ENCODE measurements around the gene IQSEC1.

The IQSEC1 gene

DNA sequence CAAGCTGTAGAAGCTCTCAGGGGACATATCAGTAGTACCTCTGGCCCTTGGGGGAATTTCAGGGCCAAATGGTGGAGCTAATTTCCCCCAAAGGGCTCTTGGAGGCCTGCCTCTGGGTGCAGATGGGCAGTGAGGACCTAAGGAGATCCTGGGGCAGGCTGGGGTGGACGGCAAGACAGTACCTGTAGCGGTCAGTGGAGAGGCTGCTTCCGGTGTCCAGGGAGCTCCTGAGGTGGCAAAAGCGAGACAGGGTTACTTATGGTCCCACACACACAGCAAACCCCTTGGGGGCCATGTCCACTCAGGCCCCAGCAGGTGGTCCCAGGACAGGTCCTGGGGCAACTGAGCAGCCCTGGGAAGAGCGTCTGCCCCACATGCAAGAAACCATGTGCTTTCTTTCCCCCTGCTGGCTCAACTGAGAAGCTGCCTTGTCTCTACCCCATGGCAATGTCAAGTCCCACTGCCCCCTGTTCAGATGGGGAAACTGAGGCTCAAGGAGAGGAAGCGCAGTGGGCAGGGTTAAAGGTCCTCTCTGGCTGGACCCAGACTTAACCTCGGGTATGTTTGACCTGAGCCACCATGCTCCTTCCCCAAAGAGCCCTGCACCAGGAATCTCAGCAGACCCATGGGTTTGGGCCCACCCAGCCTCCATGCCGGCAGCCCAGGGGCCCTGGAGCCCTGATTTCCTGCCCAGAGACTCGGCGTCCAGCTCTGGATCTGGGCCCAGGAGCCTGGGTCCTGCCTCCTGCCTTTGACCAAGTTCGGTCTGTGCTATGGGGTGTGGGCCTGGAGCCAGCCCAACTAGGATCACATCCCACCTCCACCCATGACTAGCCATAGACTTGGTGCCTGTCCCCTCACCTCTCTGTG is 25.7 kb downstream of the IQSEC1 start:
- H3K4me3 ChIP-seq (ENCODE audit: low read length) = no peak overlapping the region
- DNase-seq (ENCODE audit: low read depth) = no peak
- TF ChIP-seq, protein P1, sequence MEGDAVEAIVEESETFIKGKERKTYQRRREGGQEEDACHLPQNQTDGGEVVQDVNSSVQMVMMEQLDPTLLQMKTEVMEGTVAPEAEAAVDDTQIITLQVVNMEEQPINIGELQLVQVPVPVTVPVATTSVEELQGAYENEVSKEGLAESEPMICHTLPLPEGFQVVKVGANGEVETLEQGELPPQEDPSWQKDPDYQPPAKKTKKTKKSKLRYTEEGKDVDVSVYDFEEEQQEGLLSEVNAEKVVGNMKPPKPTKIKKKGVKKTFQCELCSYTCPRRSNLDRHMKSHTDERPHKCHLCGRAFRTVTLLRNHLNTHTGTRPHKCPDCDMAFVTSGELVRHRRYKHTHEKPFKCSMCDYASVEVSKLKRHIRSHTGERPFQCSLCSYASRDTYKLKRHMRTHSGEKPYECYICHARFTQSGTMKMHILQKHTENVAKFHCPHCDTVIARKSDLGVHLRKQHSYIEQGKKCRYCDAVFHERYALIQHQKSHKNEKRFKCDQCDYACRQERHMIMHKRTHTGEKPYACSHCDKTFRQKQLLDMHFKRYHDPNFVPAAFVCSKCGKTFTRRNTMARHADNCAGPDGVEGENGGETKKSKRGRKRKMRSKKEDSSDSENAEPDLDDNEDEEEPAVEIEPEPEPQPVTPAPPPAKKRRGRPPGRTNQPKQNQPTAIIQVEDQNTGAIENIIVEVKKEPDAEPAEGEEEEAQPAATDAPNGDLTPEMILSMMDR (conservative IDR thresholded peaks at IDR 0.05; ENCODE audit: low read depth, low read length) = peak; percentile 43

DNA sequence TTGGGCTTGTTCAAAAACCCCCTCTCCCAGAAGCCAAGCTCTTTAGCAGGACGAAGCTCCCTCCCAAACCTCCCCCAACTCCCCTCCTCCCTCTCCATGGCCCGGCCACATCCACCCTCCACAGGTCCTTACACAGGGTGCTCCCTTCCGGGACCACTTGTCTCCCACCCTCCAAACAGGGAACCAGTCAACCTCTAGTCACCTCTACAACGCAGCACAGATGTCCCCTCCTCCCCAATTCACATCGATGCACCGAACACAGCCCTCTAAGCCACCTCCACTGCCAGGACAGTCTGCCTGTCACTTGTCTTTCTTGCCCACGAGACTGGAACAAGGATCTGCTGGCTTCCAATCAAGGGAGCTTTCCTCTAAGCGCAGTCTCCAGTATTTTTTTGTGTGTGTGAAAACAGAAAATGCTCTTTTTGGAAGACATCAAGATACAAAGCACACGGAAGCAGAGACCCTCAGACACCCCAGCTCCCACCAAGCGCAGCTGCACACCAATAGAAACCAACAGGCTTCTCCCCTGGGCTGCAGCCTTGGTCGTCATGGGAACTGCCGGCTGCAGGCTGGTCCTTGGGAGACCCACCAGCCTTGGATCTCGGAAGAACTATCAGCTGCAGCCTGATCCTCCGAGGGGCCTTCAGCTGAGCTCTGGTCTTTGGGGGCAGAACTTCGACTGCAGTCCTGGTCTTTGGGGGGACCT is 26.5 kb downstream of the IQSEC1 start:
- TF ChIP-seq, protein P1 (conservative IDR thresholded peaks at IDR 0.05; ENCODE audit: low read depth, low read length) = no peak
- H3K4me3 ChIP-seq (ENCODE audit: low read length) = no peak overlapping the region
- no peak for DNase-seq (ENCODE audit: low read depth)

DNA sequence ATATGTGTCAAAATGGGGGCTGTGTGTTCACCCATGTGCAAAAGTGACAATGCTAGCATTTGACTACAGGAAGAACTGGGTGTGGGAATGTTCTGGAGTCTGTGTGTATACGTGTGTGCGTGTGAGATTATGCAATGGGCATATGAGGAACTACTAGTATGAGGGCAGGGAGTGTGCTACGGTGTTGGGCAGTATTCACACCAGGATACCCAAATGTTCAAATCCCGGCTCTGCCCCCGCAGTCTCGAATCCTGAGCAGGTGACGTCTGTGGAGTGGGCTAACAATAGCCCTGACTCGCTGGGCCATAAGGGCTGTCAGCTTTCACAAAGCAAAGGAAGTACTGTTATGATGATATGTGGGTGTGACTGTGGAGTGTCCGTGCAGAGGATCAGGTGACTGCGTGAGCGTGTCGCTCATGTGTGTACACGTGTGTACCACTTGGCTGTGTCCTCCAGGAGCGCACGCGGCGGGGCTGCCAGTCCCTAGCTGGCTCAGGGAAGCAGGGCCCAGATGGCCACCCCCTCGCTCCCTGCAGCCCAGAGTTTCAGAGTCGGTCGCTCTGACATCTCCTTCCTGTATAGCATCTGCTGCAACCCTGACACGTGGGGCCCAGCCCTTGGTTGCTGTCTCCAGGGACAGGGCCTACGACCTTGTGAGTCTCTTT is 27.2 kb downstream of the IQSEC1 start:
- no peak overlapping the region for H3K4me3 ChIP-seq (ENCODE audit: low read length)
- TF ChIP-seq, protein P1 (conservative IDR thresholded peaks at IDR 0.05; ENCODE audit: low read depth, low read length) = no peak
- no peak for DNase-seq (ENCODE audit: low read depth)

DNA sequence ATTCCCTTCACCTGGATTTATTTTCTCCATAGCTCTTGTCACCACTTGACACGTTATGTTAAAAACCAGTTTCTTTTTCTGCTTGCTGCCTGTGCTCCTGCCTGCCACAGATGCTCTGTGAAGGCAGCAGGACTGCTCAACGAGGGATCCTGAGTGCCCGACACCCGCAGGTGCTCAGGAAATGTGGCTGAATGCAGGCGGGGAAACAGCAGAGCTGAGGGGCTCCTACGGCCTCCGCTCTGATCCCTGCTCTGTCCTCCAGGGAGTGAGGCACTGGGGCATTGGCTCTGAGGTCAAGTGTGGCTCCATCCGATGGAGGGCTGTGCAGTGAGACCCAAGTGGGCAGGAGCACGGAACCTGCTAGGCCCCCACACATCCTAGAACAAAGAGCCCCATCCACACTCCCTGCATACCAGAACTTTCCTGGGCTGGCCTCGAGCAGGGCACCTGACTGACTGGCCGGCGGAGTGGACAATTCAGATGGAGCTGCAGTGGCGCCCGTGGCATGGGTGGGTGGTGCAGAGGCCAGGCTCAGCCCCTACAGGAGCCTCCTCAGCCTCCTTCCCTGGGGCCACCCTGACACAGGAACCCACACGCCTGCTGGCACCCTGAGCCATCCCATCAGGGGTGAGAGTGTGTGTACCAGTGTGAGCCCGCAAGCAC is 27.9 kb downstream of the IQSEC1 start:
- no peak for DNase-seq (ENCODE audit: low read depth)
- TF ChIP-seq, protein P1 (conservative IDR thresholded peaks at IDR 0.05; ENCODE audit: low read depth, low read length) = no peak

DNA sequence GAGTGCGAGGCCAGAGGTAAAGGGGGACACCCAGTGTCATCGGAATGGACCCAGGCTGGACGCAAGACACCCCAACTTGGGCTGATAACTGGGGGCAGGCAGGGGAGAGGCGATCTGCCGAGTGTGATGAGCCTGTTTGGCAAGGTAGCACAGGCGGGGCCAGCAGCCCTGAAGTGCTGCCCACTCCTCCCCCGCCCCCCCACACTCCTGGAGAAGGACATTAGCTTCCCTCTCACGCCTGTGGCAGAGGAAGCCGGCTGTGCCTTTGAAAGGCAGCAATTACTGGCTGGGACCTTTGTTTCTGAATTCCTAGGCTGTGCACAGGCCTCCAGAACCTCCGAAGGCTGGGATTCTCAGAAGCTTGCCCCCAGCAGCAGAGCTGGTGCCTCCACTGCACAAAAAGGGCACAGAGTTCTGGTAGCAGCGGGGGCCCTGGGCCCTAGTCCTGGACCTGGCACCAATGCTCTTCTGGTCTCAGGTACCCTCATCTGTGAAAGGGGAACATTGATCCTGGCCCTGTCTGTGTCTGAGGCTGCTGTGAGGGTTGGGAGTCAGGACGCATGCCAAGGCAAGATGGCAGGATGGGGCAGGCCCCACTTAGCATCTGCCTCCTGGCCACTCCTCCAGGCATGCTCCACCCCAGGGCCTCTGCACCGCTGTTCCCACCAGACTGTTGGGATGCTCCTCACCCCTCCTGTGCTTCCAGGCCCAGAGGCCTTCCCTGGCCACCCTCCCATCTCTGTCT is 28.6 kb downstream of the IQSEC1 start:
- TF ChIP-seq, protein P1 (conservative IDR thresholded peaks at IDR 0.05; ENCODE audit: low read depth, low read length) = no peak
- H3K4me3 ChIP-seq (ENCODE audit: low read length) = no peak overlapping the region
- no peak for DNase-seq (ENCODE audit: low read depth)

More for the DNA sequence above, 27.9 kb downstream of the IQSEC1 start:
- H3K4me3 ChIP-seq (ENCODE audit: low read length) = no peak overlapping the region

DNA sequence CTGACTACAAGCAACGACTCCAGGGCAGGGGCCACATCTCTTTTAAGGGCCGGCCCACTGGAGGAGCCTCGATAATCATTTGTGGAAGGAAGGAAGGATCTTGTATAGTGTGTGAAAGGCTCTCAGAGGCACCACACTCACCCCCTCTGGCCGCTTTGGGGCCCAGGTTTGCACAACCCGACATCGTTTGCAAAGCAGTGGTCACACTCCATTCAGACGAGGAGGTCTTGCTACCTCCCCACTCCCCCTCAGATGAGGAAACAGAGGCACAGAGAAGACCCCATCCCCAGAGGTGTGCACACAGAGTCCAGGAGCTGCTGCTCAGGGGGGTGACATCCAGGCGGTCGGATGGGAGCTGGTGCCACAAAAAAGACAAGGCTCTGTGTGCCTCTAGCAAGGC is 29.6 kb downstream of the IQSEC1 start:
- DNase-seq (ENCODE audit: low read depth) = no peak
- TF ChIP-seq, protein P1 (conservative IDR thresholded peaks at IDR 0.05; ENCODE audit: low read depth, low read length) = no peak
- no peak overlapping the region for H3K4me3 ChIP-seq (ENCODE audit: low read length)
